GM18870 (cell line): Measurements from ENCODE around the gene VPS16.
"Not testable (repeated sequence)": the region's sequence is repeated elsewhere in the genome, so short reads cannot be mapped to it uniquely, and the experiment has no call there.

Experiments
- ATAC-seq: cut with Tn5 transposase; IDR thresholded peaks from one replicate; pipeline ENCODE4 v1.9.1; 2021; ENCODE audit warnings: moderate library complexity; ENCODE audit not compliant: unreplicated experiment

VPS16 gene

GRCh38 chr20:2892376-2892775, 51.8 kb downstream of the VPS16 start:
- ATAC-seq, result no peak

DNA sequence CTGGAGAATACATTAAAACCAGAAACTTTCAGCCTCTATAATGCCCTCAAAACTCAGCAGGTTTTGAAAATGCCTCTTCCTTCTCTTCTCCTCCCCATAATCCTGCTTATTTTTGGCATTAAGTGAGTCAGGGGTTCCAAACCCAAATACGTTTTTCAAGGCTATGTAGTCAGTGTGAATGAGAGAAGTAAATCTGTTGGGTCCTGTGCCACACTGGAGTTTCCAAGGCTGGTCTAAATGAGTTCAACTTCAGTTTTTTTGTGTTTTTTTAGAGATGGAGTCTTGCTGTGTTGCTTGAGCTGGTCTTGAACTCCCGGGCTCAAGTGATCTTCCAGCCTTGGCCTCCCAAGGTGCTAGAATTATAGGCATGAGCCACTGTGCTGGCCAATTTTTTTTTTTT, 53.7 kb downstream of the VPS16 start:
- no peak for ATAC-seq

GRCh38 chr20:2895154-2895553, 54.6 kb downstream of the VPS16 start:
- ATAC-seq, result not testable (repeated sequence)

DNA sequence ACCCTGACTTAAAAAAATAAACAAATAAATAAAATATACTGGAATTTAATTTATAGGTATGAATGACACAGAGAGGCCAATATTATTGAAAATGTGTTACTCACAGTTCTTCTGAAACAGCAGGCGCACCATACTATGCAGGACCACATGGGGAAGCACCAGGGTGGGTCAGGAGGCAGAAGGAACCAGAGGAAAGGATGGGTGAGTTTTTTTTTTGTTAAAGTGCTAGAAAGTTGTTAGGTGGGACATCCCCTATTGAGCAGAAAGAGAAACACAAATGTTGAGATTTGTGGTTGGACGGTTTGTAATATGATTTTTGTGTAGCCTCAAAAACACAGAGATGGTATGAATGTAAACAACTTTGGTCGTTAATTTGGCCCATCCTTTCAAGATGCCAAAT, 58.7 kb downstream of the VPS16 start:
- ATAC-seq, result no peak

DNA sequence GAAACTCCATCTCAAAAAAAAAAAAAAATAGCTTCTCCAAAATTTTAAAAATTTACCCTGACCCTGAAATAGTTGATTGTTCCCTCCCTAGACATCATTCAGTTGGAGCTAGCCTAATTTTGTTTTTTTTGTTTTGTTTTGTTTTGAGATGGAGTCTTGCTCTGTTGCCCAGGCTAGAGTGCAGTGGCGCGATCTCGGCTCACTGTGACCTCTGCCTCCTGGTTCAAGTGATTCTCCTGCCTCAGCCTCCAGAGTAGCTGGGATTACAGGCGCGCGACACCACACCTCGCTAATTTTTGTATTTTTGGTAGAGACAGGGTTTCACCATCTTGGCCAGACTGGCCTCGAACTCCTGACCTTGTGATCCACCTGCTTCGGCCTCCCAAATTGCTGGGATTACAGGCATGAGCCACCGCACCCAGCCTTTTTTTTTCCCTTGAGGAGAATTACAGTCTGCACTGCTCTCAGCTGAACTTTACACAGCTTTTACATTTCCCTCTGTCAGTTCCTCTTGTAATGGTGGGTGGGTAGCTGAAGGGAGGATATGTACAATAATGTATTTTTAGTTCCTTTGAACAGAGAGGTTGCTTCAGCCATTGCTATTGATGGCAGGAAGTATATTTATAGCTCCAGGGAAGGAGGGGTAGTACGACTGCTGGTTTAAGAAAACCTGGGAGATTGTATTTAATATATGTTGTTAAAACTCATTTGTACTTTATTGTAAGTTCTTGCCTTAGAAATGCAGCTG, 60.5 kb downstream of the VPS16 start:
- ATAC-seq, result no peak

GRCh38 chr20:2902291-2902690, 61.7 kb downstream of the VPS16 start:
- no peak for ATAC-seq

DNA sequence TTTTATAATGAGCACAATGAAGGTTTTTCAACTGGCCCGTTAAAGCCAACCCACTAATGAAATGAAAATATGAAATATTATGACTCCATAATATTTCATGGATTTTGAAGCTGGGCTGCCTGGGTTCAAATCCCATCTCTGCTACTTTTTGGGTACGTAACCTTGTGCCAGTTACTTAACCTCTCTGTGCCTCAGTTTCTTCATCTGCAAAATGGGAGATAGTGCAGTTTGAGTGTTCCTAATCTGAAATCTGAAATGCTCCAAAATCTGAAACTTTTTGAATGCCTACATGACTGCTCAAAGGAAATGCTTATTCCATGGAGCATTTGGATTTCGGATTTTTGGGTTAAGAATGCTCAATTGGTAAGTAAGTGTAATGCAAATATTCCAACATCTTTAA, 62.3 kb downstream of the VPS16 start:
- ATAC-seq, result no peak

DNA sequence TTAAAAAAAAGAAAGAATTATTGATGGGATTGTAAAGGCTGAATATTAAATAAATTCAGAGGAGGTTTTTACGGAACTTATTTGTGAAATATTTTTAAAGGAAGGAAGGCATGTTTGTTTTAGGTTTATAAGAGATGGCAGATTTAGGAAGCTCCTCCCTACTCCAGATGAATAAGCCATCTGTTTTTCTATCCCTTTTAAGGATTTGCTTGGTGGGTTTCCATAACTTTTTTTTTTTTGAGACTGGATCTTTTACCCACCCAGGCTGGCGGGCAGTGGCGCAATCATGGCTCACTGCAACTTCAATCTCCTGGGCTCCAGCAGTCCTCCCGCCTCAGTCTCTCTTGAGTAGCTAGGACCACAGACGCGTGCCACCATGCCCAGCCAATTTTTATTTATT, 63.1 kb downstream of the VPS16 start:
- no peak for ATAC-seq

- no peak for ATAC-seq
Observed at GRCh38 chr20:2907519-2907918, 67.0 kb downstream of the VPS16 start.

DNA sequence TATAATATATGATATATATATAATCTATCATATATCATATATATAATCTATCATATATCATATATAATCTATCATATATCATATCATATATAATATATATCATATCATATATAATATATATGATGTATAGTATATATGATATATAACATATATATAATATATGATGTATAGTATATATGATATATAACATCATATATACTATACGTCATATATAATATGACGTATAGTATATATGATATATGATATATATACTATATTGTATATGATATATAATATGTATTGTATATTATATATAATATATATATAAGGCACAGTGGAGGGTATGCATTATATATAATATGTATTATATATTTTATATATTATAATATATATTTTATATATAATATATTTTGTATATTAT, 69.4 kb downstream of the VPS16 start:
- ATAC-seq, result no peak

GRCh38 chr20:2911200-2911599, 70.7 kb downstream of the VPS16 start:
- ATAC-seq, result no peak

DNA sequence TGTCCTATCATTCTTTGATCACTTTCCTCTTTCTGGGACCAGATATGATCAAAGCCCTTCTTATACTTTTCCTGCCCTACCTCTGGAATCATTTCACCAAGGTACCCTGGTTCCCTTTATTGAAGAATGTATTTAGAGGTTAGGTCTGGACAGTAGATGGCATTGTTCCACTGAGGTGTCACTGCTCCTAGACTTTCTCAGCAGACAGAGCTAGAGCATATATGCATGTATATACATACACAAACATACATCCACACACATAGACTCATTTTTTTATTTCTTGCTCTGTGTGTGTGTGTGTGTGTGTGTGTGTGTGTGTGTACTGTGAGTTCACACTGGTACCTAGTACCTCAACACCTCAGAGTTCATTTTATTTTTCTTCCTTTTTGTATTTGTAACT, 73.6 kb downstream of the VPS16 start:
- ATAC-seq, result no peak
